ENCODE data around the gene CBX7.

CBX7 gene

GRCh38 chr22:39123751-39124581 lies 28.5 kb downstream of the CBX7 start:
- Histone ChIP-seq H3K4me3 (ENCODE audit: low read length) (no peak overlapping the region), H3K79me2 (ENCODE audit: low read length) (no peaks in the 10 kb centered on the region), H3K4me1 (ENCODE audit: low read length) (no peaks in the 10 kb centered on the region), H3K4me2 (ENCODE audit: low read length) (no peak overlapping the region), H3K9me3 (ENCODE audit: insufficient read depth, low read length) (no peaks in the 10 kb centered on the region), H4K20me1 (ENCODE audit: insufficient read depth, low read length) (no peaks in the 10 kb centered on the region), H2AFZ (ENCODE audit: low read depth, low read length) (no peak overlapping the region), H3K27ac (ENCODE audit: low read length) (no peak overlapping the region), H3K27me3 (ENCODE audit: low read depth, low read length) (0 out of 2 replicates have a peak, but pooled peaks cover 1% of the 10 kb centered on the region), H3K36me3 (replicated peaks; ENCODE audit: low read depth, low read length) (no peaks in the 10 kb centered on the region), H3K9ac (ENCODE audit: low read length) (no peak overlapping the region)
- no peak for TF ChIP-seq EZH2phosphoT487 (IDR thresholded peaks at IDR 0.05; ENCODE audit: low read depth)
- TF ChIP-seq, protein P1, sequence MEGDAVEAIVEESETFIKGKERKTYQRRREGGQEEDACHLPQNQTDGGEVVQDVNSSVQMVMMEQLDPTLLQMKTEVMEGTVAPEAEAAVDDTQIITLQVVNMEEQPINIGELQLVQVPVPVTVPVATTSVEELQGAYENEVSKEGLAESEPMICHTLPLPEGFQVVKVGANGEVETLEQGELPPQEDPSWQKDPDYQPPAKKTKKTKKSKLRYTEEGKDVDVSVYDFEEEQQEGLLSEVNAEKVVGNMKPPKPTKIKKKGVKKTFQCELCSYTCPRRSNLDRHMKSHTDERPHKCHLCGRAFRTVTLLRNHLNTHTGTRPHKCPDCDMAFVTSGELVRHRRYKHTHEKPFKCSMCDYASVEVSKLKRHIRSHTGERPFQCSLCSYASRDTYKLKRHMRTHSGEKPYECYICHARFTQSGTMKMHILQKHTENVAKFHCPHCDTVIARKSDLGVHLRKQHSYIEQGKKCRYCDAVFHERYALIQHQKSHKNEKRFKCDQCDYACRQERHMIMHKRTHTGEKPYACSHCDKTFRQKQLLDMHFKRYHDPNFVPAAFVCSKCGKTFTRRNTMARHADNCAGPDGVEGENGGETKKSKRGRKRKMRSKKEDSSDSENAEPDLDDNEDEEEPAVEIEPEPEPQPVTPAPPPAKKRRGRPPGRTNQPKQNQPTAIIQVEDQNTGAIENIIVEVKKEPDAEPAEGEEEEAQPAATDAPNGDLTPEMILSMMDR (IDR thresholded peaks at IDR 0.05; ENCODE audit: low read depth, low read length) = no peak

- Histone ChIP-seq H3K4me2 (ENCODE audit: low read length) (no peak overlapping the region), H3K9ac (ENCODE audit: low read length) (no peak overlapping the region)
These were observed 29.6 kb downstream of the CBX7 start for GRCh38 chr22:39122772-39123470.

DNA sequence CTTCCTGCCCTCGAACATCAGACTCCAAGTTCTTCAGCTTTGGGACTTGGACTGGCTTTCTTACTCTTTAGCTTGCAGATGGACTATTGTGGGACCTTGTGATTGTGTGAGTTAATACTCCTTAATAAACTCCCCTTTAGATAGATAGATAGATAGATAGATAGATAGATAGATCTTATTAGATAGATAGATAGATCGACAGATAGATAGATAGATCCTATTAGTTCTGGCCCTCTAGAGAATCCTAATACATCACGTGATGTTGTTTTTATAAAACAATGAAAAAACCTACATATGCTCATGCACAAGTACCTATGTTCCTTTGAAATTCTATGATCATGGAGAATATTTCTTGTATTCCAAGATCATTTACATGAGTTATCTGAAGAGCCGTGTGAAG lies 31.5 kb downstream of the CBX7 start:
- H3K79me2 ChIP-seq (ENCODE audit: low read length) = no peaks in the 10 kb centered on the region
- peaks cover 6% of the 10 kb centered on the region for H3K27me3 ChIP-seq (ENCODE audit: low read depth, low read length)
- no peak overlapping the region for H3K4me3 ChIP-seq (ENCODE audit: low read length)
- no peaks in the 10 kb centered on the region for H3K9me3 ChIP-seq (ENCODE audit: insufficient read depth, low read length)
- no peak for TF ChIP-seq EZH2phosphoT487 (IDR thresholded peaks at IDR 0.05; ENCODE audit: low read depth)
- TF ChIP-seq, protein P1 (IDR thresholded peaks at IDR 0.05; ENCODE audit: low read depth, low read length) = no peak
- H3K36me3 ChIP-seq (replicated peaks; ENCODE audit: low read depth, low read length) = no peaks in the 10 kb centered on the region
- no peak overlapping the region for H3K9ac ChIP-seq (ENCODE audit: low read length)
- no peak overlapping the region for H3K27ac ChIP-seq (ENCODE audit: low read length)
- peaks cover 25% of the 10 kb centered on the region for H3K4me1 ChIP-seq (ENCODE audit: low read length)
- no peak overlapping the region for H3K4me2 ChIP-seq (ENCODE audit: low read length)
- H4K20me1 ChIP-seq (ENCODE audit: insufficient read depth, low read length) = no peaks in the 10 kb centered on the region
- no peak overlapping the region for H2AFZ ChIP-seq (ENCODE audit: low read depth, low read length)

More at GRCh38 chr22:39122772-39123470, 29.6 kb downstream of the CBX7 start:
- peaks cover 6% of the 10 kb centered on the region for H3K4me1 ChIP-seq (ENCODE audit: low read length)
- H3K9me3 ChIP-seq (ENCODE audit: insufficient read depth, low read length) = no peaks in the 10 kb centered on the region
- H3K4me3 ChIP-seq (ENCODE audit: low read length) = no peak overlapping the region
- H3K27ac ChIP-seq (ENCODE audit: low read length) = no peak overlapping the region
- H3K36me3 ChIP-seq (replicated peaks; ENCODE audit: low read depth, low read length) = no peaks in the 10 kb centered on the region
- TF ChIP-seq, protein P1 (IDR thresholded peaks at IDR 0.05; ENCODE audit: low read depth, low read length) = no peak
- no peak for TF ChIP-seq EZH2phosphoT487 (IDR thresholded peaks at IDR 0.05; ENCODE audit: low read depth)
- no peaks in the 10 kb centered on the region for H4K20me1 ChIP-seq (ENCODE audit: insufficient read depth, low read length)
- no peaks in the 10 kb centered on the region for H3K27me3 ChIP-seq (ENCODE audit: low read depth, low read length)
- H3K79me2 ChIP-seq (ENCODE audit: low read length) = no peaks in the 10 kb centered on the region
- H2AFZ ChIP-seq (ENCODE audit: low read depth, low read length) = no peak overlapping the region

DNA sequence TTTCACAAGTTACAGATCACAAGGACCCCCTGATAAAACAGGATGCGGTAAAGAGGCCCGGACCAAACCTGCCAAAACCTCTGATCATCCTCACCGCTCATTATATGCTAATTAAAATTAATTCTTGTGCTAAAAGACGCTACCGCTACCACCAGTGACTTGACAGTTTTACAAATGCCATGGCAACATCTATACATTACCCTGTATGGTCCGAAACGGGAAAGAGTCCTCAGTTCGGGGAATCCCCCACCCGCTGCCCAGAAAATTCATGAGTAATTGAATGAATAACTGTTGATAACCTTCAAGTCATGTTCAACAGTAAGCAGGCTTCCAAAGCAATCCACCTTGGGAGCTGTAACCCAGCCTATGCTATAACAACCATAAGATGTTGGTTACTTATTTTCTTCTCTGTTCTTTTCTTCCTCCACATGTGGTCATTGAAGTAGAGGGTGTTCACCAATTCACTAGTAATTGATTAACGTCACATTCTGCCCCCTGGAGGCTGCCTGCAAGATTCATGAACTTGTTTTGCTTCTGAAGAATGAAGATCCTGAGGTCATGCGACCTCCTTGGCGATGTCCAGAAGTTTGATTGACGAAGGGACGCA lies 34.8 kb downstream of the CBX7 start:
- Histone ChIP-seq H3K36me3 (replicated peaks; ENCODE audit: low read depth, low read length) (no peaks in the 10 kb centered on the region), H3K4me1 (ENCODE audit: low read length) (peaks cover 52% of the 10 kb centered on the region), H3K9ac (ENCODE audit: low read length) (peak overlapping the region; percentile 43), H3K27ac (ENCODE audit: low read length) (peak overlapping the region; percentile 21; the same call in 1 of the 2 replicates), H3K9me3 (ENCODE audit: insufficient read depth, low read length) (0 out of 2 replicates have a peak, but pooled peaks cover 2% of the 10 kb centered on the region), H3K4me2 (ENCODE audit: low read length) (peak overlapping the region; percentile 78), H3K27me3 (ENCODE audit: low read depth, low read length) (peaks cover 17% of the 10 kb centered on the region), H3K79me2 (ENCODE audit: low read length) (no peaks in the 10 kb centered on the region), H3K4me3 (ENCODE audit: low read length) (peak overlapping the region; percentile 66), H2AFZ (ENCODE audit: low read depth, low read length) (peak overlapping the region; percentile 78), H4K20me1 (ENCODE audit: insufficient read depth, low read length) (no peaks in the 10 kb centered on the region)
- no peak for TF ChIP-seq EZH2phosphoT487 (IDR thresholded peaks at IDR 0.05; ENCODE audit: low read depth)
- TF ChIP-seq, protein P1 (IDR thresholded peaks at IDR 0.05; ENCODE audit: low read depth, low read length) = peak; percentile 96

Measured in OCI-LY3 (cell line).